Astrocyte (in vitro differentiated cells and primary cell): ENCODE results near the gene SCNN1A. TPM values are rescaled to one million over a fixed set of nuclear protein-coding genes. Genes with fewer than 3 reads are reported as not detected.

Experiments used
- DNase-seq: peaks from one replicate; pipeline ENCODE4 v3.0.0-alpha.2; 2010; ENCODE audit warnings: low read depth
- FAIRE-seq: peaks from 2 replicates; lab custom pipeline; 2011; peaks lifted over from hg19 to GRCh38; lab: Jason Lieb, UNC
- H2AFZ ChIP-seq: 2 replicates; pipeline ENCODE4 v1.6.0; 2012; ENCODE audit warnings: low read depth, low read length, inconsistent platforms
- H3K27ac ChIP-seq: 2 replicates; pipeline ENCODE4 v1.5.1; 2011; ENCODE audit warnings: low read depth, low read length, inconsistent platforms
- H3K27me3 ChIP-seq: 2 replicates; pipeline ENCODE4 v1.6.0; 2011; ENCODE audit warnings: low read length, inconsistent platforms; ENCODE audit not compliant: insufficient read depth
- H3K36me3 ChIP-seq: 2 replicates; pipeline ENCODE4 v1.5.1; 2011; ENCODE audit warnings: low read length, inconsistent platforms; ENCODE audit not compliant: insufficient read depth
- H3K4me1 ChIP-seq: 2 replicates; pipeline ENCODE4 v1.5.1; 2011; ENCODE audit warnings: low read length, inconsistent platforms; ENCODE audit not compliant: insufficient read depth
- H3K4me2 ChIP-seq: 2 replicates; pipeline ENCODE4 v1.6.0; 2012; ENCODE audit warnings: low read length, inconsistent platforms
- H3K4me3 ChIP-seq: 2 replicates; pipeline ENCODE4 v1.5.1; 2011; ENCODE audit warnings: low read depth, mild to moderate bottlenecking, low read length, inconsistent platforms; ENCODE audit not compliant: insufficient read depth
- H3K79me2 ChIP-seq: 2 replicates; pipeline ENCODE4 v1.6.0; 2012; ENCODE audit warnings: mild to moderate bottlenecking, low read length, inconsistent platforms; ENCODE audit not compliant: insufficient read depth
- H3K9ac ChIP-seq: 2 replicates; pipeline ENCODE4 v1.6.0; 2012; ENCODE audit warnings: mild to moderate bottlenecking, low read length, inconsistent platforms
- H3K9me3 ChIP-seq: 2 replicates; pipeline ENCODE4 v1.5.1; 2012; ENCODE audit warnings: low read depth, mild to moderate bottlenecking, low read length, inconsistent platforms; ENCODE audit not compliant: insufficient read depth
- H4K20me1 ChIP-seq: 2 replicates; pipeline ENCODE4 v1.6.0; 2012; ENCODE audit warnings: low read length, inconsistent platforms; ENCODE audit not compliant: insufficient read depth
- H3K27ac Mint-ChIP-seq: one replicate; pipeline ENCODE4 v1.8.0; 2021; ENCODE audit warnings: mild to moderate bottlenecking, mixed read lengths; ENCODE audit not compliant: unreplicated experiment
- H3K27me3 Mint-ChIP-seq: one replicate; pipeline ENCODE4 v1.8.0; 2021; ENCODE audit warnings: low read depth, mixed read lengths; ENCODE audit not compliant: unreplicated experiment
- H3K36me3 Mint-ChIP-seq: one replicate; pipeline ENCODE4 v1.8.0; 2021; ENCODE audit warnings: low read depth, mixed read lengths; ENCODE audit not compliant: unreplicated experiment
- H3K4me1 Mint-ChIP-seq: one replicate; pipeline ENCODE4 v1.8.0; 2021; ENCODE audit warnings: low read depth, mixed read lengths; ENCODE audit not compliant: unreplicated experiment
- H3K4me3 Mint-ChIP-seq: one replicate; pipeline ENCODE4 v1.8.0; 2021; ENCODE audit warnings: mild to moderate bottlenecking, moderate library complexity, mixed read lengths; ENCODE audit not compliant: unreplicated experiment
- H3K9me3 Mint-ChIP-seq: one replicate; pipeline ENCODE4 v1.8.0; 2021; ENCODE audit warnings: mild to moderate bottlenecking, mixed read lengths; ENCODE audit not compliant: unreplicated experiment
- CTCF ChIP-seq: IDR thresholded peaks from 2 replicates; pipeline ENCODE4 v1.5.1; 2011; ENCODE audit warnings: low read depth, mild to moderate bottlenecking, inconsistent platforms, low read length, moderate library complexity; ENCODE audit not compliant: insufficient read depth
- EZH2 ChIP-seq: IDR thresholded peaks from 2 replicates; pipeline ENCODE4 v1.6.1; 2012; ENCODE audit warnings: mild to moderate bottlenecking, low read length, inconsistent platforms; ENCODE audit not compliant: insufficient read depth
- total RNA-seq: library from RNA; stranded (reverse); gene quantifications from 2 replicates; pipeline ENCODE4 v1.2.1, GENCODE V29; 2021

SCNN1A gene
- total RNA-seq, 1 donor from 2014 or later: 1.3 TPM

- no peaks in the 10 kb centered on the region for H3K9me3 ChIP-seq
- peaks cover 15% of the 10 kb centered on the region for H3K27me3 Mint-ChIP-seq
- H3K9me3 Mint-ChIP-seq: no peaks in the 10 kb centered on the region
- FAIRE-seq (no peak), DNase-seq (no peak)
- H3K4me1 Mint-ChIP-seq: peaks cover 40% of the 10 kb centered on the region
- no peaks in the 10 kb centered on the region for H3K27me3 ChIP-seq
- no peaks in the 10 kb centered on the region for H3K36me3 Mint-ChIP-seq
- peak overlapping the region; percentile 65 for H3K27ac ChIP-seq
- peak overlapping the region; percentile 67 for H2AFZ ChIP-seq
- H3K27ac Mint-ChIP-seq: peak overlapping the region; percentile 84
- H3K9ac ChIP-seq: peak overlapping the region; percentile 47
- no peak for TF ChIP-seq EZH2
- no peak for TF ChIP-seq CTCF
- no peak overlapping the region for H3K4me3 ChIP-seq
- no peaks in the 10 kb centered on the region for H3K79me2 ChIP-seq
- peaks cover 47% of the 10 kb centered on the region for H3K4me1 ChIP-seq
- H3K4me3 Mint-ChIP-seq: no peak overlapping the region
- no peaks in the 10 kb centered on the region for H4K20me1 ChIP-seq
- H3K4me2 ChIP-seq: peak overlapping the region; percentile 76
- no peaks in the 10 kb centered on the region for H3K36me3 ChIP-seq
These were observed 2.2 kb downstream of the SCNN1A start for GRCh38 chr12:6373022-6373787.

- Mint-ChIP-seq H3K36me3 (no peaks in the 10 kb centered on the region), H3K27ac (peak overlapping the region; percentile 84), H3K4me1 (peaks cover 40% of the 10 kb centered on the region), H3K4me3 (peak overlapping the region; percentile 23), H3K9me3 (no peaks in the 10 kb centered on the region), H3K27me3 (peaks cover 15% of the 10 kb centered on the region)
- peak; percentile 80 for DNase-seq
- Histone ChIP-seq H3K36me3 (no peaks in the 10 kb centered on the region), H3K9me3 (no peaks in the 10 kb centered on the region), H2AFZ (peak overlapping the region; percentile 67), H3K9ac (peak overlapping the region; percentile 47), H4K20me1 (no peaks in the 10 kb centered on the region), H3K27ac (peak overlapping the region; percentile 65), H3K4me2 (peak overlapping the region; percentile 76), H3K4me1 (peaks cover 47% of the 10 kb centered on the region), H3K4me3 (peak overlapping the region; percentile 12), H3K27me3 (no peaks in the 10 kb centered on the region), H3K79me2 (no peaks in the 10 kb centered on the region)
- TF ChIP-seq EZH2 (no peak), CTCF (no peak)
- no peak for FAIRE-seq
These were observed 2.9 kb downstream of the SCNN1A start for GRCh38 chr12:6372403-6373003.
